HepG2 (cell line): ENCODE measurements around the gene PGA4. TPM values are rescaled to one million over a fixed set of nuclear protein-coding genes. Genes with fewer than 3 reads are reported as not detected.
A peak's percentile ranks its signal among the peaks of the same experiment; 100 is the strongest.

Experiments
- ATAC-seq: fragments of 200-7000 bp; cut with Tn5 transposase; 3 replicates; pipeline ENCODE4 v1.9.1; 2020; ENCODE audit warnings: mild to moderate bottlenecking, moderate library complexity
- BruUV-seq: library from RNA; stranded (reverse); fragments of 400-500 nt; replicated peaks from 2 replicates; lab custom pipeline; 2021; lab: Mats Ljungman, UMichigan
- CTCF ChIA-PET: fragments of 300-600 bp; formaldehyde crosslinking; extraction: SDS; loops from one replicate; lab custom pipeline; 2021; ENCODE audit warnings: low total read pairs, inconsistent platforms, low intra/inter-chr PET ratio; lab: Yijun Ruan, JAX
- POLR2A ChIA-PET: fragments of 350-600 bp; sonication (Branson Sonifier 250); formaldehyde crosslinking; loops from one replicate; lab custom pipeline; 2020; ENCODE audit warnings: antibody characterized with exemption, inconsistent platforms; lab: Yijun Ruan, JAX
- DNase-seq: peaks from one replicate; pipeline ENCODE4 v3.0.0-alpha.2; 2015; ENCODE audit warnings: low spot score
- FAIRE-seq: peaks from 3 replicates; lab custom pipeline; 2011; peaks lifted over from hg19 to GRCh38; lab: Jason Lieb, UNC
- H2AFZ ChIP-seq: one replicate; pipeline ENCODE4 v1.6.1; 2011; ENCODE audit warnings: low read length, inconsistent platforms
- H3K27ac ChIP-seq: fragments of 300-600 bp; 3 replicates; pipeline ENCODE4 v1.8.0; 2011; ENCODE audit warnings: mixed run types, mild to moderate bottlenecking, mixed read lengths, low read length, inconsistent platforms; ENCODE audit not compliant: insufficient read depth; ENCODE audit errors: extremely low read length
- H3K27me3 ChIP-seq, 2 experiments: fragments of 200-600 bp in 1 of 2; 2 replicates in 1 of 2; 3 replicates in 1 of 2; pipeline versions ENCODE4 v1.6.0 to v1.8.0; 2011; ENCODE audit warnings: low read length in 2 of 2, mild to moderate bottlenecking in 2 of 2, moderate library complexity in 2 of 2, inconsistent platforms in 1 of 2; ENCODE audit not compliant: insufficient read depth in 2 of 2, control insufficient read depth in 1 of 2
- H3K36me3 ChIP-seq, 2 experiments: fragments of 200-600 bp in 1 of 2; replicated peaks in 1 of 2; 2 replicates in 1 of 2; 3 replicates in 1 of 2; pipeline versions ENCODE4 v1.5.1 to v1.8.0; 2011; ENCODE audit warnings: low read length in 2 of 2, inconsistent platforms in 1 of 2; ENCODE audit not compliant: insufficient read depth in 2 of 2, control insufficient read depth in 1 of 2
- H3K4me1 ChIP-seq: 2 replicates; pipeline ENCODE4 v1.5.1; 2012; ENCODE audit warnings: low read length, inconsistent platforms; ENCODE audit not compliant: insufficient read depth
- H3K4me2 ChIP-seq: 2 replicates; pipeline ENCODE4 v1.6.0; 2011; ENCODE audit warnings: low read depth, low read length, inconsistent platforms
- H3K4me3 ChIP-seq, 3 experiments: fragments of 200-600 bp in 1 of 3; sonication (generic), shearing (Covaris generic) in 1 of 3; replicated peaks in 1 of 3; 2 replicates each; pipeline ENCODE4 v1.5.1; 2011 to 2016; ENCODE audit warnings: low read length in 3 of 3, inconsistent platforms in 2 of 3, low read depth in 2 of 3, mild to moderate bottlenecking in 2 of 3, control low read depth in 1 of 3, mixed read lengths in 1 of 3; ENCODE audit not compliant: insufficient read depth in 1 of 3
- H3K79me2 ChIP-seq: one replicate; pipeline ENCODE4 v1.6.1; 2011; ENCODE audit warnings: low read length, inconsistent platforms; ENCODE audit not compliant: insufficient read depth
- H3K9ac ChIP-seq: 2 replicates; pipeline ENCODE4 v1.6.0; 2011; ENCODE audit warnings: mild to moderate bottlenecking, low read depth, low read length, inconsistent platforms; ENCODE audit not compliant: insufficient read depth
- H3K9me3 ChIP-seq: 2 replicates; pipeline ENCODE4 v1.5.1; 2012; ENCODE audit warnings: mild to moderate bottlenecking, low read length
- H4K20me1 ChIP-seq: 2 replicates; pipeline ENCODE4 v1.6.0; 2011; ENCODE audit warnings: inconsistent platforms, mild to moderate bottlenecking, low read length, moderate library complexity; ENCODE audit not compliant: insufficient read depth
- CHD2 ChIP-seq: IDR thresholded peaks from 2 replicates; pipeline ENCODE4 v1.6.1; 2011; ENCODE audit warnings: low read depth, low read length, improper control_type of control experiment
- CREM ChIP-seq, 2 experiments: sonication (generic) in 1 of 2; formaldehyde crosslinking in 1 of 2; IDR thresholded peaks; 2 replicates each; pipeline versions ENCODE4 v1.4.0 to v1.6.1; 2016 to 2020; ENCODE audit warnings: antibody characterized with exemption in 1 of 2, mild to moderate bottlenecking in 1 of 2, missing genetic modification reagents in 1 of 2
- KLF6 ChIP-seq: IDR thresholded peaks from 2 replicates; pipeline ENCODE4 v1.8.0; 2016; ENCODE audit warnings: missing biosample characterization, missing genetic modification reagents
- MBNL3 ChIP-seq: fragments of 250-450 bp; sonication (Bioruptor Pico); conservative IDR thresholded peaks from 2 replicates; pipeline ENCODE4 v1.8.0; 2022; ENCODE audit warnings: mild to moderate bottlenecking, inconsistent platforms
- NBN ChIP-seq: fragments of 450-650 bp; conservative IDR thresholded peaks from 2 replicates; pipeline ENCODE4 v1.6.1; 2017
- NPAS2 ChIP-seq: sonication (generic); formaldehyde crosslinking; IDR thresholded peaks from 2 replicates; pipeline ENCODE4 v1.8.0; 2022; ENCODE audit warnings: mild to moderate bottlenecking, missing genetic modification reagents, borderline replicate concordance
- NR2F1 ChIP-seq, 2 experiments: fragments of 450-650 bp in 1 of 2; formaldehyde crosslinking in 1 of 2; IDR thresholded peaks; 2 replicates each; pipeline versions ENCODE4 v1.5.0 to v1.6.1; 2016 to 2020; ENCODE audit warnings: mild to moderate bottlenecking in 1 of 2, missing compliant biosample characterization in 1 of 2, missing genetic modification reagents in 1 of 2, moderate library complexity in 1 of 2
- ONECUT2 ChIP-seq: sonication (generic); formaldehyde crosslinking; IDR thresholded peaks from 2 replicates; pipeline ENCODE4 v1.4.0; 2020; ENCODE audit warnings: missing genetic modification reagents
- SRY ChIP-seq: sonication (generic); formaldehyde crosslinking; IDR thresholded peaks from 2 replicates; pipeline ENCODE4 v1.8.0; 2022; ENCODE audit warnings: mild to moderate bottlenecking, missing genetic modification reagents
- TBX2 ChIP-seq: sonication (generic); formaldehyde crosslinking; IDR thresholded peaks from 2 replicates; pipeline ENCODE4 v1.5.0; 2020; ENCODE audit warnings: missing genetic modification reagents, mild to moderate bottlenecking, borderline replicate concordance
- ZFAT ChIP-seq: sonication (generic); formaldehyde crosslinking; conservative IDR thresholded peaks from 2 replicates; pipeline ENCODE4 v1.8.1; 2023; ENCODE audit warnings: missing genetic modification reagents, inconsistent platforms
- ZNF207 ChIP-seq: fragments of 450-650 bp; IDR thresholded peaks from 2 replicates; pipeline ENCODE4 v1.6.1; 2016; ENCODE audit warnings: antibody characterized with exemption, borderline replicate concordance
- ZNF550 ChIP-seq: sonication (generic); formaldehyde crosslinking; IDR thresholded peaks from 2 replicates; pipeline ENCODE4 v1.4.0; 2020; ENCODE audit warnings: mild to moderate bottlenecking, missing genetic modification reagents, borderline replicate concordance
- ZNF605 ChIP-seq: sonication (generic); formaldehyde crosslinking; IDR thresholded peaks from 2 replicates; pipeline ENCODE4 v1.8.0; 2022; ENCODE audit warnings: mild to moderate bottlenecking, missing genetic modification reagents
- ZNF747 ChIP-seq: sonication (generic); formaldehyde crosslinking; IDR thresholded peaks from 2 replicates; pipeline ENCODE4 v1.8.1; 2023; ENCODE audit warnings: missing genetic modification reagents, mild to moderate bottlenecking, borderline replicate concordance
- ZNF878 ChIP-seq: sonication (generic); formaldehyde crosslinking; IDR thresholded peaks from 2 replicates; pipeline ENCODE4 v1.8.1; 2023; ENCODE audit warnings: mild to moderate bottlenecking, missing genetic modification reagents, moderate library complexity
- WGBS: methylation state at CpG from one replicate; pipeline ENCODE4 v1.1.6; 2017; ENCODE audit warnings: low lambda C conversion rate; 5-methylcytosine and 5-hydroxymethylcytosine counted together
- in situ Hi-C: cut with HindIII; loops from 2 replicates; pipeline ENCODE4 v1.10.0; 2017; ENCODE audit warnings: low pct_unique_long_range_greater_than_20kb; ENCODE audit not compliant: extremely low pct_ligation_motif_present
- intact Hi-C: fragments of 100-400 bp; cut with micrococcal nuclease; formaldehyde crosslinking; loops from one replicate; pipeline ENCODE4 v1.10.0; 2022; ENCODE audit not compliant: unreplicated experiment
- polyA plus RNA-seq, 8 experiments: library from polyadenylated mRNA; depleted of rRNA in 3 of 8; stranded (reverse) in 7 of 8; unstranded in 1 of 8; fragments of >200 nt; fragmentation: Illumina TruSeq in 4 of 8; extraction: Trizol in 4 of 8; gene quantifications; 2 replicates each; pipeline versions ENCODE4 v1.2.1 to v1.2.3, GENCODE V29; 2011 to 2016; ENCODE audit warnings: low read depth in 4 of 8, missing spikeins in 1 of 8, mixed read lengths in 1 of 8; ENCODE audit not compliant: insufficient read depth in 1 of 8
- total RNA-seq, 5 experiments: library from RNA; depleted of rRNA; stranded (reverse); fragments of >200 nt; fragmentation: Illumina TruSeq; extraction: Trizol; gene quantifications; 2 replicates each; pipeline ENCODE4 v1.2.3, GENCODE V29; 2016; ENCODE audit warnings: low read depth in 1 of 5
- TF ChIP-seq, protein P1 (sequence below): sonication (generic); formaldehyde crosslinking; IDR thresholded peaks from 2 replicates; pipeline ENCODE4 v1.9.0; 2021; ENCODE audit warnings: mild to moderate bottlenecking, missing genetic modification reagents
- TF ChIP-seq, protein P2 (sequence below): sonication (generic); formaldehyde crosslinking; IDR thresholded peaks from 2 replicates; pipeline ENCODE4 v1.4.0; 2020; ENCODE audit warnings: missing genetic modification reagents, low read depth, mild to moderate bottlenecking, borderline replicate concordance

PGA4 gene
- total and polyA plus RNA-seq, 2 of the 13 experiments (the other 11 are each of a cell fraction or from before 2014, with no cell fraction given) = not detected

DNA sequence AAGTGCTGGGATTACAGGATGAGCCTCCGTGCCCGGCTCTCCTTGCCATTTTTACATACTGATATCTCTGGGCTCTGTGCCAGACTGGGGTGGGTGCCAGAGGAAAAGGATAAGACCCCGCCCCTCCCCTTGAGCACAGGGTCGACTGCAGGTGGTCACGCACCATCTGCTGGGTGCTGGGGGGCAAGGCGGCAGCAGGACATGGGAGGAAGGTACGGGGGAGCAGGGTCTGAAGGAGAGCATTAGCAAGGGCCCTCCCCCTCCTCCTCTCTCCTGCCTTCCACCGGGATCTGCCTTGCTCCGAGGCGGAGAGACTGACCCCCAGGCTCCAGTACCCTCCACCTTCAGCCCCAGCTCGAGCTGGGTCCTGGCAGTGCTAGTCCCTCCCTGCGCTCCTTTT lies 28.6 kb upstream of the PGA4 start:
- no peak for DNase-seq
- H2AFZ ChIP-seq = no peak overlapping the region
- WGBS = 20% methylated on average over 9 of the region's 12 CpGs
- intact Hi-C loops = no loop called here
- in situ Hi-C loops = no loop called here
- ATAC-seq = peak; percentile 34; the same call in 2 of the 3 replicates
- no peak overlapping the region for H3K27ac ChIP-seq
- CTCF ChIA-PET = no interaction called here
- H3K9ac ChIP-seq = no peak overlapping the region
- TF ChIP-seq ZNF605 (CRISPR knock-in tag) (no peak), ZNF747 (no peak), ZNF550 (CRISPR knock-in tag) (no peak), NR2F1 (CRISPR knock-in tag; IDR thresholded peaks at IDR 0.05) (no peak), CREM (IDR thresholded peaks at IDR 0.05) (no peak), CREM (CRISPR knock-in tag; IDR thresholded peaks at IDR 0.05) (no peak), MBNL3 (CRISPR knock-in tag) (no peak), NBN (no peak), SRY (no peak), NPAS2 (CRISPR knock-in tag) (no peak), TBX2 (no peak), ZNF207 (no peak), ZNF878 (CRISPR knock-in tag) (no peak), ZFAT (CRISPR knock-in tag) (no peak), KLF6 (CRISPR knock-in tag) (no peak), ONECUT2 (no peak), CHD2 (no peak)
- TF ChIP-seq, protein P1, sequence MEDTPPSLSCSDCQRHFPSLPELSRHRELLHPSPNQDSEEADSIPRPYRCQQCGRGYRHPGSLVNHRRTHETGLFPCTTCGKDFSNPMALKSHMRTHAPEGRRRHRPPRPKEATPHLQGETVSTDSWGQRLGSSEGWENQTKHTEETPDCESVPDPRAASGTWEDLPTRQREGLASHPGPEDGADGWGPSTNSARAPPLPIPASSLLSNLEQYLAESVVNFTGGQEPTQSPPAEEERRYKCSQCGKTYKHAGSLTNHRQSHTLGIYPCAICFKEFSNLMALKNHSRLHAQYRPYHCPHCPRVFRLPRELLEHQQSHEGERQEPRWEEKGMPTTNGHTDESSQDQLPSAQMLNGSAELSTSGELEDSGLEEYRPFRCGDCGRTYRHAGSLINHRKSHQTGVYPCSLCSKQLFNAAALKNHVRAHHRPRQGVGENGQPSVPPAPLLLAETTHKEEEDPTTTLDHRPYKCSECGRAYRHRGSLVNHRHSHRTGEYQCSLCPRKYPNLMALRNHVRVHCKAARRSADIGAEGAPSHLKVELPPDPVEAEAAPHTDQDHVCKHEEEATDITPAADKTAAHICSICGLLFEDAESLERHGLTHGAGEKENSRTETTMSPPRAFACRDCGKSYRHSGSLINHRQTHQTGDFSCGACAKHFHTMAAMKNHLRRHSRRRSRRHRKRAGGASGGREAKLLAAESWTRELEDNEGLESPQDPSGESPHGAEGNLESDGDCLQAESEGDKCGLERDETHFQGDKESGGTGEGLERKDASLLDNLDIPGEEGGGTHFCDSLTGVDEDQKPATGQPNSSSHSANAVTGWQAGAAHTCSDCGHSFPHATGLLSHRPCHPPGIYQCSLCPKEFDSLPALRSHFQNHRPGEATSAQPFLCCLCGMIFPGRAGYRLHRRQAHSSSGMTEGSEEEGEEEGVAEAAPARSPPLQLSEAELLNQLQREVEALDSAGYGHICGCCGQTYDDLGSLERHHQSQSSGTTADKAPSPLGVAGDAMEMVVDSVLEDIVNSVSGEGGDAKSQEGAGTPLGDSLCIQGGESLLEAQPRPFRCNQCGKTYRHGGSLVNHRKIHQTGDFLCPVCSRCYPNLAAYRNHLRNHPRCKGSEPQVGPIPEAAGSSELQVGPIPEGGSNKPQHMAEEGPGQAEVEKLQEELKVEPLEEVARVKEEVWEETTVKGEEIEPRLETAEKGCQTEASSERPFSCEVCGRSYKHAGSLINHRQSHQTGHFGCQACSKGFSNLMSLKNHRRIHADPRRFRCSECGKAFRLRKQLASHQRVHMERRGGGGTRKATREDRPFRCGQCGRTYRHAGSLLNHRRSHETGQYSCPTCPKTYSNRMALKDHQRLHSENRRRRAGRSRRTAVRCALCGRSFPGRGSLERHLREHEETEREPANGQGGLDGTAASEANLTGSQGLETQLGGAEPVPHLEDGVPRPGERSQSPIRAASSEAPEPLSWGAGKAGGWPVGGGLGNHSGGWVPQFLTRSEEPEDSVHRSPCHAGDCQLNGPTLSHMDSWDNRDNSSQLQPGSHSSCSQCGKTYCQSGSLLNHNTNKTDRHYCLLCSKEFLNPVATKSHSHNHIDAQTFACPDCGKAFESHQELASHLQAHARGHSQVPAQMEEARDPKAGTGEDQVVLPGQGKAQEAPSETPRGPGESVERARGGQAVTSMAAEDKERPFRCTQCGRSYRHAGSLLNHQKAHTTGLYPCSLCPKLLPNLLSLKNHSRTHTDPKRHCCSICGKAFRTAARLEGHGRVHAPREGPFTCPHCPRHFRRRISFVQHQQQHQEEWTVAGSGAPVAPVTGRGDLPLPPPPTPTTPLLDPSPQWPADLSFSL = no peak
- TF ChIP-seq, protein P2, sequence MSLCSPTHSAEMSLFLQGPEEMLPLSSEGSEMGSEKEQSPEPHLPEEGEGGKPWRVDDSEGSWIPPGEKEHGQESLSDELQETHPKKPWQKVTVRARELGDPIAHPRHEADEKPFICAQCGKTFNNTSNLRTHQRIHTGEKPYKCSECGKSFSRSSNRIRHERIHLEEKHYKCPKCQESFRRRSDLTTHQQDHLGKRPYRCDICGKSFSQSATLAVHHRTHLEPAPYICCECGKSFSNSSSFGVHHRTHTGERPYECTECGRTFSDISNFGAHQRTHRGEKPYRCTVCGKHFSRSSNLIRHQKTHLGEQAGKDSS (CRISPR knock-in tag) = no peak
- TF ChIP-seq, all 625 proteins: peak for 0
- H3K9me3 ChIP-seq = no peaks in the 10 kb centered on the region
- BruUV-seq = no TSS peak
- no peaks in the 10 kb centered on the region for H3K4me1 ChIP-seq
- H3K4me3 ChIP-seq = no peak overlapping the region
- peaks cover 2 to 22% of the 10 kb centered on the region in 2 experiments; a peak in 1 of 5 replicates for H3K27me3 ChIP-seq
- H3K4me2 ChIP-seq = no peak overlapping the region
- POLR2A ChIA-PET = no interaction called here
- no peak for FAIRE-seq
- no peaks in the 10 kb centered on the region for H3K36me3 ChIP-seq
- no peaks in the 10 kb centered on the region for H3K79me2 ChIP-seq
- H4K20me1 ChIP-seq = no peaks in the 10 kb centered on the region
